K562 (cell line): ENCODE measurements around the gene SERGEF. TPM values are rescaled to one million over a fixed set of nuclear protein-coding genes. Genes with fewer than 3 reads are reported as not detected.

ENCODE experiments used
- ATF1 ChIP-seq, 2 experiments: fragments of 450-650 bp in 1 of 2; IDR thresholded peaks; 2 replicates each; pipeline ENCODE4 v1.6.1; 2016; ENCODE audit warnings: missing compliant biosample characterization in 1 of 2, missing genetic modification characterization in 1 of 2
- BCOR ChIP-seq: fragments of 450-650 bp; IDR thresholded peaks from 2 replicates; pipeline ENCODE4 v1.6.1; 2016
- EGR1 ChIP-seq: fragments of 450-650 bp; conservative IDR thresholded peaks from 2 replicates; pipeline ENCODE4 v1.6.1; 2017; ENCODE audit warnings: mild to moderate bottlenecking
- ELF2 ChIP-seq: fragments of 250-450 bp; sonication (Bioruptor Pico); IDR thresholded peaks from 2 replicates; pipeline ENCODE4 v1.5.0; 2021; ENCODE audit warnings: mild to moderate bottlenecking
- MXI1 ChIP-seq: IDR thresholded peaks from 2 replicates; pipeline ENCODE4 v1.6.1; 2011; ENCODE audit warnings: low read depth, mild to moderate bottlenecking, improper control_type of control experiment, low read length
- POLR2A ChIP-seq: fragments of 450-650 bp; conservative IDR thresholded peaks from 2 replicates; pipeline ENCODE4 v1.6.1; 2016
- POLR2AphosphoS5 ChIP-seq: IDR thresholded peaks from 2 replicates; pipeline ENCODE4 v1.6.1; 2011; ENCODE audit warnings: mild to moderate bottlenecking, low read depth, low read length, moderate library complexity; ENCODE audit not compliant: control insufficient read depth, insufficient read depth
- POLR2G ChIP-seq: fragments of 200-400 bp; formaldehyde crosslinking; IDR thresholded peaks from 2 replicates; pipeline ENCODE4 v1.6.1; 2017; ENCODE audit warnings: low read depth, mild to moderate bottlenecking, antibody characterized with exemption, low read length, moderate library complexity
- RB1 ChIP-seq: fragments of 450-650 bp; IDR thresholded peaks from 2 replicates; pipeline ENCODE4 v1.6.1; 2017; ENCODE audit warnings: low read depth, mild to moderate bottlenecking
- UBTF ChIP-seq, 2 experiments: IDR thresholded peaks; 2 replicates each; pipeline ENCODE4 v1.6.1; 2012; ENCODE audit warnings: improper control_type of control experiment in 2 of 2, low read depth in 2 of 2, low read length in 2 of 2, borderline replicate concordance in 1 of 2
- YY1 ChIP-seq, 3 experiments: IDR thresholded peaks; 2 replicates each; pipeline ENCODE4 v1.6.1; 2011; ENCODE audit warnings: low read length in 2 of 3, mild to moderate bottlenecking in 2 of 3, moderate library complexity in 2 of 3, borderline replicate concordance in 1 of 3, control low read depth in 1 of 3, low read depth in 1 of 3; ENCODE audit not compliant: insufficient read depth in 3 of 3, insufficient replicate concordance in 2 of 3, control insufficient read depth in 1 of 3, insufficient read length in 1 of 3; ENCODE audit errors: extremely low read depth in 1 of 3
- ZBTB7A ChIP-seq: IDR thresholded peaks from 2 replicates; pipeline ENCODE4 v1.6.1; 2011; ENCODE audit warnings: low read depth, mild to moderate bottlenecking, low read length, moderate library complexity, borderline replicate concordance; ENCODE audit not compliant: control insufficient read depth
- polyA plus RNA-seq, 8 experiments: library from polyadenylated mRNA; depleted of rRNA in 4 of 8; stranded (reverse) in 5 of 8; unstranded in 3 of 8; fragments of >200 nt; fragmentation: Nextera tagmentation in 2 of 8; fragmentation: Illumina TruSeq in 1 of 8; extraction: Ambion mirVana in 2 of 8; extraction: Trizol in 1 of 8; gene quantifications; 2 replicates each; pipeline versions ENCODE4 v1.2.1 to v1.2.3, GENCODE V29; 2011 to 2014; ENCODE audit warnings: inconsistent platforms in 1 of 8, missing spikeins in 1 of 8
- total RNA-seq, 7 experiments: library from RNA; depleted of rRNA in 6 of 7; stranded (reverse); fragments of >200 nt in 6 of 7; fragmentation: Illumina TruSeq in 2 of 7; extraction: Trizol in 2 of 7; gene quantifications; 2 replicates each; pipeline versions ENCODE4 v1.2.1 to v1.2.3, GENCODE V29; 2011 to 2021; ENCODE audit warnings: low replicate concordance in 1 of 7
- TF ChIP-seq, protein P1 (sequence below): sonication (generic); formaldehyde crosslinking; IDR thresholded peaks from 2 replicates; pipeline ENCODE4 v1.8.0; 2023; ENCODE audit warnings: missing genetic modification reagents, mild to moderate bottlenecking, borderline replicate concordance
- TF ChIP-seq, protein P2 (sequence below): fragments of 250-450 bp; sonication (Bioruptor Pico); IDR thresholded peaks from 2 replicates; pipeline ENCODE4 v1.4.0; 2020; ENCODE audit warnings: borderline replicate concordance

The SERGEF gene
- total and polyA plus RNA-seq, 9 of the 15 experiments (the other 6 are each of a cell fraction or from before 2014, with no cell fraction given): 10.2 to 28.0 (median 19.9) TPM

DNA sequence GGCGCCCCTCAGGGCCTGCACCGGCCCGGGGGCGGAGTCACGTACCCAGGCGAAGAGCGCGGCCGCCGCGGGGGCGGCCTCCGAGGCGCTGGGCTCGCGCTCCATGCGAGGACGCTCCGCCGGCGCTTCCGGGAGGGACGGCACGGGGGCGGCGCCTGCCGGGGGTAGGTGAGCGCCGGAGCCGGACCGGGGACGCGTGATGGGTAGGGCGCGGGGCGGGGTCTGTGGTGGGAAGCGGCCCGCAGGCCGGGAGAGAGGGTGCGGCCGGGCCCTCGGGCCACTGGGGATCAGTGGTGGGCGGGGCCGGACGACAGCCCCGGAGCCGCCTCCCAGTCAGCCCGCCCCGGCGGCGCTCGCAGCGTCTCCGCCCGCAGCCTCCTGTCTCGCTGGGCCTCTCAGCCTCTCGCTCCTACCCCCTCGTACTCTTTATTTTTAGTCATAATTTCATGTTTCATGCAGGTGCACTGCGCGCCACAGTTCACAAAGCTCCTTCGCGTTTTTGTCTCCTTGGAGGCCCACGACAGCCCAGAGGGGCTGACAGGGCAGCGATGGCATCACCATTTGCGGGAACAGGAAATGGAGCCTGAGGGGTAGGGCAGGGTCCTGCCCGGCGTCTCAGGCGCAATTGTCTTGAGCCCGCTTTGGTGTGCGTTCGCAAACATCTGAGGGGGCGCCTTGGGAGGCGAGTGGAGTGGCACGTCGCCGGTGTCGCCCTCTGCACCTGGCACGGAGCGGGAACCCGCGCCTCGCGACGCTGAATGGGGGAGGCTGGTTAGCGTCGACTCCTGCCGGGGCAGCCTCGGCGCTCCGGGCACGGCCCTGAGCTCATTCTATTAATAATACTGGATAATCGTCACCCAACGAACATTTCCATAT lies at the start of gene SERGEF (continued):
- TF ChIP-seq, protein P1, sequence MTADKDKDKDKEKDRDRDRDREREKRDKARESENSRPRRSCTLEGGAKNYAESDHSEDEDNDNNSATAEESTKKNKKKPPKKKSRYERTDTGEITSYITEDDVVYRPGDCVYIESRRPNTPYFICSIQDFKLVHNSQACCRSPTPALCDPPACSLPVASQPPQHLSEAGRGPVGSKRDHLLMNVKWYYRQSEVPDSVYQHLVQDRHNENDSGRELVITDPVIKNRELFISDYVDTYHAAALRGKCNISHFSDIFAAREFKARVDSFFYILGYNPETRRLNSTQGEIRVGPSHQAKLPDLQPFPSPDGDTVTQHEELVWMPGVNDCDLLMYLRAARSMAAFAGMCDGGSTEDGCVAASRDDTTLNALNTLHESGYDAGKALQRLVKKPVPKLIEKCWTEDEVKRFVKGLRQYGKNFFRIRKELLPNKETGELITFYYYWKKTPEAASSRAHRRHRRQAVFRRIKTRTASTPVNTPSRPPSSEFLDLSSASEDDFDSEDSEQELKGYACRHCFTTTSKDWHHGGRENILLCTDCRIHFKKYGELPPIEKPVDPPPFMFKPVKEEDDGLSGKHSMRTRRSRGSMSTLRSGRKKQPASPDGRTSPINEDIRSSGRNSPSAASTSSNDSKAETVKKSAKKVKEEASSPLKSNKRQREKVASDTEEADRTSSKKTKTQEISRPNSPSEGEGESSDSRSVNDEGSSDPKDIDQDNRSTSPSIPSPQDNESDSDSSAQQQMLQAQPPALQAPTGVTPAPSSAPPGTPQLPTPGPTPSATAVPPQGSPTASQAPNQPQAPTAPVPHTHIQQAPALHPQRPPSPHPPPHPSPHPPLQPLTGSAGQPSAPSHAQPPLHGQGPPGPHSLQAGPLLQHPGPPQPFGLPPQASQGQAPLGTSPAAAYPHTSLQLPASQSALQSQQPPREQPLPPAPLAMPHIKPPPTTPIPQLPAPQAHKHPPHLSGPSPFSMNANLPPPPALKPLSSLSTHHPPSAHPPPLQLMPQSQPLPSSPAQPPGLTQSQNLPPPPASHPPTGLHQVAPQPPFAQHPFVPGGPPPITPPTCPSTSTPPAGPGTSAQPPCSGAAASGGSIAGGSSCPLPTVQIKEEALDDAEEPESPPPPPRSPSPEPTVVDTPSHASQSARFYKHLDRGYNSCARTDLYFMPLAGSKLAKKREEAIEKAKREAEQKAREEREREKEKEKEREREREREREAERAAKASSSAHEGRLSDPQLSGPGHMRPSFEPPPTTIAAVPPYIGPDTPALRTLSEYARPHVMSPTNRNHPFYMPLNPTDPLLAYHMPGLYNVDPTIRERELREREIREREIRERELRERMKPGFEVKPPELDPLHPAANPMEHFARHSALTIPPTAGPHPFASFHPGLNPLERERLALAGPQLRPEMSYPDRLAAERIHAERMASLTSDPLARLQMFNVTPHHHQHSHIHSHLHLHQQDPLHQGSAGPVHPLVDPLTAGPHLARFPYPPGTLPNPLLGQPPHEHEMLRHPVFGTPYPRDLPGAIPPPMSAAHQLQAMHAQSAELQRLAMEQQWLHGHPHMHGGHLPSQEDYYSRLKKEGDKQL (CRISPR knock-in tag): 0 out of 2 replicates have a peak, but pooled peaks have one; percentile 24
- TF ChIP-seq POLR2AphosphoS5: peak; percentile 28; the same call in 1 of the 2 replicates
- TF ChIP-seq ELF2 (CRISPR knock-in tag): 0 out of 2 replicates have a peak, but pooled peaks have one; percentile 42
- TF ChIP-seq RB1: peak; percentile 55
- TF ChIP-seq MXI1: no peak
- TF ChIP-seq, protein P2, sequence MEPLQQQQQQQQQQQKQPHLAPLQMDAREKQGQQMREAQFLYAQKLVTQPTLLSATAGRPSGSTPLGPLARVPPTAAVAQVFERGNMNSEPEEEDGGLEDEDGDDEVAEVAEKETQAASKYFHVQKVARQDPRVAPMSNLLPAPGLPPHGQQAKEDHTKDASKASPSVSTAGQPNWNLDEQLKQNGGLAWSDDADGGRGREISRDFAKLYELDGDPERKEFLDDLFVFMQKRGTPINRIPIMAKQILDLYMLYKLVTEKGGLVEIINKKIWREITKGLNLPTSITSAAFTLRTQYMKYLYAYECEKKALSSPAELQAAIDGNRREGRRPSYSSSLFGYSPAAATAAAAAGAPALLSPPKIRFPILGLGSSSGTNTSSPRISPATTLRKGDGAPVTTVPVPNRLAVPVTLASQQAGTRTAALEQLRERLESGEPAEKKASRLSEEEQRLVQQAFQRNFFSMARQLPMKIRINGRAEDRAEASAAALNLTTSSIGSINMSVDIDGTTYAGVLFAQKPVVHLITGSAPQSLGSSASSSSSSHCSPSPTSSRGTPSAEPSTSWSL (CRISPR knock-in tag): 0 out of 2 replicates have a peak, but pooled peaks have one; percentile 67
- peak; percentile 73 for TF ChIP-seq POLR2A
- TF ChIP-seq ATF1 (CRISPR knock-in tag; IDR thresholded peaks at IDR 0.05): no peak
- peak; percentile 53; the same call in 1 of the 2 replicates for TF ChIP-seq ATF1 (tag; IDR thresholded peaks at IDR 0.05)
- peak; percentile 37; the same call in 1 of the 2 replicates for TF ChIP-seq BCOR
- peak in 1 of 2 experiments; percentile 77; a peak in 2 of 4 replicates for TF ChIP-seq UBTF (IDR thresholded peaks at IDR 0.05; ENCODE audit: borderline replicate concordance in 1 of 2, low read depth in 2 of 2, low read length in 2 of 2)
- TF ChIP-seq YY1 (IDR thresholded peaks at IDR 0.05; ENCODE audit: borderline replicate concordance in 1 of 3, control insufficient read depth in 1 of 3, extremely low read depth in 1 of 3, insufficient read depth in 3 of 3, insufficient read length in 1 of 3, insufficient replicate concordance in 2 of 3, low read depth in 1 of 3, low read length in 2 of 3): peak in 2 of 3 experiments; percentile 64 to 67
- peak; percentile 77; the same call in 1 of the 2 replicates for TF ChIP-seq ZBTB7A
- TF ChIP-seq POLR2G: peak; percentile 89
- peak; percentile 76; the same call in 1 of the 2 replicates for TF ChIP-seq EGR1
